Measurements from ENCODE around the gene MCTP2.

MCTP2 gene

GRCh38 chr15:94411285-94411684 lies 179.9 kb downstream of the MCTP2 start:
- no peak for DNase-seq

GRCh38 chr15:94411846-94412245 lies 180.5 kb downstream of the MCTP2 start:
- no peak for DNase-seq

- no peak for DNase-seq
Measured at GRCh38 chr15:94412979-94413746, 181.8 kb downstream of the MCTP2 start.

GRCh38 chr15:94414916-94415315 lies 183.6 kb downstream of the MCTP2 start:
- no peak for DNase-seq

DNA sequence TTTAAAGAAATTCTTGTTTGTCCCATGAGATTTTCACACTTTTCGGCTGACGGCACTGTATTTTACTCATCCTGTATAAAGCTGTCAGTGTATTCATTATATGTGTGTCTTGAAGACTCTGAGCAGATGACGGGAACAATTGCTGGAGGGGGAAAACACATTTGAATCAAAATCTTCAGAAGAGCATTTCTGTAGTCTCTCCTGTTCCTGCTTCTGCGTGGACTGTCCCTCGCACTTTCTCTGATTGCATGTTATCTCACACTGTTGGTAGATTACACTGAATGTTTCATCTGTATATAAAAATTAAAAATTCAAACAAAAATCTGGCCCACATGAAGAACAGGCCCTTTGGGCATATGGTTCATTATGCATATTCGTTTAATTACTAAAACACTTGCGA lies 184.9 kb downstream of the MCTP2 start:
- no peak for DNase-seq

DNA sequence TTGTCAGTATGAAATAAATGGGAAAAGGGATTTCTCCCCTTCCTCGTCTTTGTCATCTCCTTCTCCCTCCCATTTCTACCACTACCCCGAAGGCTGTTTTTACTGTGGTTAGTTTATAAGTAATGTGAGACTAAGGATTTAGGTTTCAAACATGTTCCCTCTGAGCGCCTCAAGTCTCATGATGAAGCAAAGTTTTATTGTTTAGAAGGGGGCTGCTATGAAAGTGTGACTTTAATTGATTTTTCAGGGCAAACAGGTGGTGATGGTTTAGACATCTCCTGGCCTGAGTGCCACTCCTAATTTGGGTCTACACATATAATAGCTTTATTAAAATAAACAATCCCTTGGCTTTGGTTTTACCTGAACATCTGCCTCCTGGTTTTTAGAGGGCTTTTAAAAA lies 185.5 kb downstream of the MCTP2 start:
- no peak for DNase-seq

GRCh38 chr15:94417501-94418293 lies 186.3 kb downstream of the MCTP2 start:
- DNase-seq = no peak

- DNase-seq = no peak
Measured at GRCh38 chr15:94421706-94422105, 190.3 kb downstream of the MCTP2 start.

GRCh38 chr15:94432279-94432678 lies 200.9 kb downstream of the MCTP2 start:
- no peak for DNase-seq

DNA sequence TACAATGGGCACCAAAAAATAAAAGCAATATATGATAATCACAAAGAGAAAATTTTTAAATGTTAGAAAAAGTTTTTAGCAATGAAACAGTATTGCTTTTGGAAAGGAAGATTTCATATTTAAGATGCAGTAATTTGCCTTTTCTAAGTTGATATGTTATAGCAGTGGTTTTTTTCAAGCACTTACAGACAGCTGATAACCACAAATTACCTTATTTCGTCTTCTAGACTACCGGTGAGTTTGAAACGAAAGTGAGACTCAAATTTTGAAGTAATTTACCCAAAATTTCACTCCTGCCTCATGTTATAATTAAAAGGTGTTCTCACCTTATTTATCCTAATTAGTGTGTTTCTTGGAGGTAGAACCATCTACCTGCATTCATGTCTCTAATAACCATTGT lies 207.8 kb downstream of the MCTP2 start:
- DNase-seq = no peak

- no peak for DNase-seq
Measured at GRCh38 chr15:94441760-94442159, 210.4 kb downstream of the MCTP2 start.

DNA sequence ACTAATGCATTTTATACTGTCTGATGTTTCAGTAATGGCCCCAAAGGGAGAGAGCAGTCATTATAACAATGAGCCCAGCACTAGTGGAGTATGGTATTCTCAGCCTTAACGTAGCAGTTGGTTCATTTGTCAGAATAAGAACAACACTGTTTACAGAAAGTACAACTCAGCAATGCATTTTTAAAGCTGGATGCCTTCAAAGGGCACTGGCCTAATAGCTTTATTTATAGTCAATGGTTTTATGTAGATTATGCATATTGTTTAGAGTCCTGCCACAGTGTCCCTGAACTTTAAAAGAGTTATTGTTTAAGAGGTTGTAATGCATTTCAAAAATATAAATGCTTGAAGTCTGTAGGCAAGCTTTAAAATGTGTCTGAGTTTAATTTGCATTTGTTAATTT lies 211.1 kb downstream of the MCTP2 start:
- DNase-seq = no peak

DNA sequence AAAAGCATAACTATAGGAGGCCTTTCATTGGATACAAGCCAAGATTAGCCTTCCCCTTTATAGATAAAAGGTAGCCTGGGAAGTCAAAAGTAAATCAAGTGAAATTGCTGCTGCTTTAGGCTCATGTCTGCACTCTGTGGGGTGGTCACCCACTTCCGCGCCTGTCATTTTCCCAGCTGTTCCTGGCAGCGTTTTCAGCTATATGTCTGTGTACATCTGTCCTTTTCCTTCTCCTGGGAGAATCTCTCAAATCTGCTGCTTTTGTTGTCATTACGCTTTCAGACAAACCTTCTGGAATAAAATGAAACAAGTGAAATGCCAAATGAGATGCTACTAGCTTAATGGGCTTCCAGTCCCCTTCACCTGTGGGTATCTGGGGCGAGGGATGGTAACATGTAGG lies 211.8 kb downstream of the MCTP2 start:
- no peak for DNase-seq

GRCh38 chr15:94445566-94446160 lies 214.3 kb downstream of the MCTP2 start:
- DNase-seq = no peak

GRCh38 chr15:94446441-94446840 lies 215.1 kb downstream of the MCTP2 start:
- DNase-seq = no peak

DNA sequence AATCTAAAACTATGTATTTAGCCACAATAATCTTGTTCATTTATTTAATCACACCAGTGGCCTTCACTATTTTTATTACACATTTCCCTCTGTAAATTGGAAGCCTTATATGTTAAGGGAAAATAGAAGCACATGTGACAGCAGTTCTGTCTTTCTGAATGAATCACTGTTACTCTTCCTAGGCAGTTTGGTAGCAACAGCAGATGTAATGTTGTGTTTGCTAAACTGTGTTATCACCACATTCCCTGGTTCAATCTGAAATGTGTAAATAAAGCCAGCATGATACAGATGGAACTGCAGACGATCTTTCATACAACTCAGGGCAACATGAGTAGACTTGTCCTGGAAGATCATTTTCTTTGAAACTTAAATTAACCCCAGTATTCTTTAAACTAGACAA lies 220.1 kb downstream of the MCTP2 start:
- no peak for DNase-seq

DNA sequence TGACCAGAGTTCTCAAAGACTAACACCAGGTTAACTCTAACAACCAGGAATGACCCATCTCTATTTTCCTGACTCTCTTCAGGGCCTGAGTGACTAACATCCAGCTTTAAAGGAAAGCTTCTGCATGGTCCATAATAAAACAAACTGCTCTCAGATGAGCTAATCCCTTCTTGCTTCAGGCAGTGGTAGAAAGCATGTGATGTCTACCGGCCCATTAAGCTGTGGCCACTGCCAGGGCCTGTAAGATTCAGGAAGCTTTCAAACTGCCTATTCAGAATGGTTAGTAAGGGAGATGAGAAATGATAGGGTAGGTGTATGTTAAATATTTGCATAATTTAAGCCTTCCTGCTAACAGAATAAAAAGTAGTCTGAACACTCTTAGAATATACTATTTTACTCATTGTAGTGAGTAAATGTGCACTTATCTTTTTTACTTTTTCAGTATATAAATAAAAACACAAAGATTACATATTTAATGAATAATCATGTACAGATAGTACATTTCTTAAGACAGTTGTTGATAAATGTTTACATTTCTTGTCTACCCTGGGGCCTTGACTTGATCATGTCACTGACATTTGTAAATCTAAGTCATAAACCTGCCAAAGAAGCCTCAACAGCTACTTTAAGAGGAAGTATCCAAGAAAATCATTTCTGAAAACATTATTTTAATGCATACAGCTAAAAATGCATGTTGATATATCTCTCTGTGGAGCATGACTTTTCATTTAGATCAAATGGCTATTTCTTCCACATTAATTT lies 222.0 kb downstream of the MCTP2 start:
- DNase-seq = no peak

GRCh38 chr15:94455297-94455696 lies 223.9 kb downstream of the MCTP2 start:
- DNase-seq = no peak

GRCh38 chr15:94456226-94456625 lies 224.9 kb downstream of the MCTP2 start:
- no peak for DNase-seq

DNA sequence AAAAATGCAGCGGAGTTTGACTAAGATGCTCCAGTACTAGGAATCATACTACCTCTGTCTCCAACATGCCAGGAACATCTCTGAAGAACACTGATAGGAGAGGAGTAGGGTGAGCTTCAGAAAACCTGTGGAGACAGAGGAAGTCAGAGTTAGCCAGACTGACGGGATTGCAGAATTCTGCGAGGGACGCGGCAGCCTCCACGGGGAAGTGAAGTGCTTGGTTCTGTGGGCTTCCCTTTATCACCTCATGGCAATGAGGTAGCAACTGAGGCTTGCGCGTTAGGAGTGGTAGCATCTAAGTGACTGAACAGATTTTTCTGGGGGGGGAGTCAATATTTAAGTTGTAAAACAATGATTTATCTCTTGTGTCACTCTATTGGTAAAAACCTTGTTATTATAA lies 226.3 kb downstream of the MCTP2 start:
- DNase-seq = no peak

GRCh38 chr15:94460624-94461023 lies 229.3 kb downstream of the MCTP2 start:
- no peak for DNase-seq

- DNase-seq = no peak
Measured at GRCh38 chr15:94467034-94467433, 235.7 kb downstream of the MCTP2 start.

DNA sequence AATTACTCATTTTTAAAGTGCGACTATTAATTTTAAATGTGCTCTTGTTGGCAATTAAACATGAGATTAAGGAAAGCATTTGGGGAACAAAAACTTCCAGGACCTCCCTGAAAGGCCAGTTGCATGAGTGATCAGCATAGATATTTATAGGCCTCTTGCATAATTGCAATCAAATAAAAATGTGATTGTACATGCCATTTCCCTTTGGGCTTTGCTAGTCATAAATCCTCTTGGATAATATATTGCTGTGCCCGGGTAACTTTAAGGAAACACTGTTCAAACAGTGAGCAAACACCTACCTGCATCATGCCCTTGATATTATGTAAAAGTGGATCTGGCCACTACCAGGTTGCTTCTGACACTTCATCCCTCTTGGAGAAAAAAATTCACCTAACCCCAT lies 239.1 kb downstream of the MCTP2 start:
- no peak for DNase-seq

All from femur (tissue), 1 donor.